ENCODE data around the gene TXNIP.

Gene TXNIP

DNA sequence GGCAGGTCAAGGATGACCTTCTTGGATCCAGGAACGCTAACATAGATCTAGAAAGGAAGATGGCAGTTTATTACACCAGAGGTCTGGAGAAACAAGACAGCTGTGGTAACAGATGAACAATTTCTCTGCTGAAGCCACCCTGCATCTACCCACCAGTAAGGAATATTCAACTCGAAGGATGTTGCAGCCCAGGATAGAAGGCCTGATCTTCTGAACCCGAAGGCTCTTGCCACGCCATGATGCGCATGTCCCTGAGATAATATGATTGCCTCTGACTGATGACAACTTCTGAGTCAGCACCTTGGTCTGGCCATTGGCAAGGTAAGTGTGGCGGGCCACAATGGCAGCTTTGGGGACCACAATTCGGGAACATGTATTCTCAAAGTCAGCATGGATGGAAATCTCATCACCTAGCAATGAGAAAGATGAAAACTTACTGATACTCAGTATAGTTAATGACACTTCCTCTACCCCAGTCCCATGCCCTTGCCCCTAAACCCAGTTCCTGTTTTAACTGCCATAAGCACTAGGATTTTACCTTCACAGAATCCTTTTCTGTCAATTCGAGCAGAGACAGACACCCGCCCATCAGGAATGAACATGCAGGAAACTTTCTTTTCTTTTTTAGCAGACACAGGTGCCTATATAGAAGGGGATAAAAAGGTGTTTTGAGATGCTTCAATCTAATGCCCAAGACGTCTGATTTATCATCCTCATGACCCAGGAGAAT is 1.8 kb downstream of the TXNIP start:
- FAIRE-seq (peak; percentile 61), DNase-seq (ENCODE audit: insufficient read length, low spot score) (no peak)
- TF ChIP-seq TAF1 (IDR thresholded peaks at IDR 0.05; ENCODE audit: low read depth, low read length), result no peak
- peak; percentile 33 for TF ChIP-seq POLR2A (IDR thresholded peaks at IDR 0.05; ENCODE audit: low read depth, low read length)
- peak; percentile 73 for TF ChIP-seq SPI1 (IDR thresholded peaks at IDR 0.05; ENCODE audit: low read depth, low read length)
- TF ChIP-seq POU2F2 (IDR thresholded peaks at IDR 0.05; ENCODE audit: low read depth, low read length), result no peak
- peak; percentile 49; the same call in 1 of the 2 replicates for TF ChIP-seq POLR2AphosphoS5 (IDR thresholded peaks at IDR 0.05; ENCODE audit: low read depth, low read length)
- TF ChIP-seq PAX5 (IDR thresholded peaks at IDR 0.05; ENCODE audit: insufficient read depth, low read length, severe bottlenecking), result no peak

DNA sequence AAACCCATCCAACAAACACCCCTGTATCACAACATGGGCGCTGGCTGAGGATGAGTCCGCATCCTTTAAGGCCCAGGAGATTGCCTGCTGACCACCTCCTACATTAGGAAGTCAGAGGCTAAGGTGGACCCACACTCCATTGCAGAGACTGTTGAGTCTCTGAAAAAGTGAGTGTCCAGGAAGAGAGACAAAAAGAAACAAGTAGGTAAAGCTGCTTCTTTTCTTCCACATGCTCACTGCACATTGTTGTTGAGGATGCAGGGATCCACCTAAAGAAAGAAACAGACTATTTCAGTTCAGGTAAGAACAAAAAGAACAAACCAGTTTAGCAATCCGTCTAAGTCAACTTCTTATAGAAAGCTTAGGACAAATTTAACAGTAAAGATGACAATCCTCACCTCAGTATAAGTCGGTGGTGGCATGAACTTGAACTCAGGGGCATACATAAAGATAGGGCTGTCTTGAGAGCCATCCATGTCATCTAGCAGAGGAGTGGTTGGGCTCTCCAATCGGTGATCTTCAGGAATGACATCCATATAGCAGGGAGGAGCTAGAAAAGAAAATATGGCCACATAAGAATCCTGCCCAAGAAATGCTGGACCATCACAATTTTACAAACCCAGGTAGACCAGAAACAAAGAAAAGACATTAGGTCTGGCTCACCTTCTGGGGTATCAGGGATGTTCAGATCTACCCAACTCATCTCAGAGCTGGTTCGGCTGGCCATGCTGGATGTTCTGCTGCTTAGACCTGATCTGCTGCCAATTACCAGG is 2.6 kb downstream of the TXNIP start:
- DNase-seq (ENCODE audit: insufficient read length, low spot score) (no peak), FAIRE-seq (no peak)
- 0 out of 2 replicates have a peak, but pooled peaks have one; percentile 25 for TF ChIP-seq TAF1 (IDR thresholded peaks at IDR 0.05; ENCODE audit: low read depth, low read length)
- peak; percentile 61; the same call in 1 of the 2 replicates for TF ChIP-seq POLR2AphosphoS5 (IDR thresholded peaks at IDR 0.05; ENCODE audit: low read depth, low read length)
- TF ChIP-seq SPI1 (IDR thresholded peaks at IDR 0.05; ENCODE audit: low read depth, low read length), result no peak

DNA sequence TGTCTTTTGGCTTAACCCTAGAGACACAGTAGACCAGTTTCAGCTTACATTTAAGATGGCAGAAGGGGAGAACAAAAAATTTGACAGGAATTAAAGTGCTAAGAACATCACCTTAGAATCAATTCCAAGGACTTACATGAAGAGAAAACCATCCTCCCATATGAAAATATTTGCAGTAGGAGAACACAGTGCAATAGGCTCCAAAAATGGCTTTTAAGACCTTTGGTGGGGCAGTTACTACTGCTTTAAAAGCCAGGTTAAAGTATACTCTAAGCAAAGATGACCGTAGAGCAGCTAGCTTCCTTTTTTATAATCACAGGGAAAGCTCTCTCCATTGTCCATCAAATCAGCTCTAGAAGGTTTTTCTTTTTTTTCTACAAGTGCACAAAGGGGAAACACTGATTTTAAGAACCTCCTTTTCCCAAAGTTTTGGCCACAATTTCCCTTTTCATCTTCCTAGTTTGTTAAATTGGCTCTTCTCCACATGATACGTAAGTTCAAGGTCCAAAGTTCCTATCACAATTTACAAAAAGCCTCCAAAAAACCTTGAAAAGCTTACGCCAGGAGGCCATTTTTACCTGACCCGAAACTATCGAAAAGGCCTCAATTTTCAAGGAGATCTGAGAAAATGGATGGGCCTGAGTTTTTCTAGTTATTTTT is 3.3 kb downstream of the TXNIP start:
- no peak for TF ChIP-seq SPI1 (IDR thresholded peaks at IDR 0.05; ENCODE audit: low read depth, low read length)
- no peak for TF ChIP-seq POLR2A (IDR thresholded peaks at IDR 0.05; ENCODE audit: low read depth, low read length)
- TF ChIP-seq TAF1 (IDR thresholded peaks at IDR 0.05; ENCODE audit: low read depth, low read length), result no peak
- TF ChIP-seq PAX5 (IDR thresholded peaks at IDR 0.05; ENCODE audit: insufficient read depth, low read length, severe bottlenecking), result no peak
- no peak for TF ChIP-seq POLR2AphosphoS5 (IDR thresholded peaks at IDR 0.05; ENCODE audit: low read depth, low read length)
- TF ChIP-seq POU2F2 (IDR thresholded peaks at IDR 0.05; ENCODE audit: low read depth, low read length), result no peak
- DNase-seq (ENCODE audit: insufficient read length, low spot score), result no peak
- no peak for FAIRE-seq

DNA sequence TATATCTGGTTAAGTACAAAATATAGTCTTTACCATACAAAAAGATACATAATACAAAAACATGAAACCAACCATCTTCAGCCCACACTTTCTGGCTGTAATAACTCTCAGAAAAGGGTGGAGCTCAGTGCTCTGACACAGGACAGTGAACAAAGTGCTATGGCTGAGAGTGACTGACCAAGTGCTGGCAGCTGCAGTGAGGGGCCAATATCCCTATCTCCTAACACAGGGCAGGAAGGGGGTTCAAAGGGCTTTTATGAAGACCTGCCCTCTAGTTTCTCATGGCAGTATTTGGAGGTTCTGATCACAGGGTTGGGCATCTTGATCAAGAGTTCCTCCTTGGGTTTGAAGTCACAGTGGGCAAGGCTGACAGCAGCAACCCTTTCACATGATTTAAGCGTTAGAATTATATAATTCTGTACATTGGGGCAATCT is 3.9 kb downstream of the TXNIP start:
- no peak for DNase-seq (ENCODE audit: insufficient read length, low spot score)
- FAIRE-seq, result no peak
- TF ChIP-seq POU2F2 (IDR thresholded peaks at IDR 0.05; ENCODE audit: low read depth, low read length) (no peak), POLR2AphosphoS5 (IDR thresholded peaks at IDR 0.05; ENCODE audit: low read depth, low read length) (peak; percentile 57), SPI1 (IDR thresholded peaks at IDR 0.05; ENCODE audit: low read depth, low read length) (no peak), POLR2A (IDR thresholded peaks at IDR 0.05; ENCODE audit: low read depth, low read length) (peak; percentile 72), PAX5 (IDR thresholded peaks at IDR 0.05; ENCODE audit: insufficient read depth, low read length, severe bottlenecking) (no peak), TAF1 (IDR thresholded peaks at IDR 0.05; ENCODE audit: low read depth, low read length) (no peak)

DNA sequence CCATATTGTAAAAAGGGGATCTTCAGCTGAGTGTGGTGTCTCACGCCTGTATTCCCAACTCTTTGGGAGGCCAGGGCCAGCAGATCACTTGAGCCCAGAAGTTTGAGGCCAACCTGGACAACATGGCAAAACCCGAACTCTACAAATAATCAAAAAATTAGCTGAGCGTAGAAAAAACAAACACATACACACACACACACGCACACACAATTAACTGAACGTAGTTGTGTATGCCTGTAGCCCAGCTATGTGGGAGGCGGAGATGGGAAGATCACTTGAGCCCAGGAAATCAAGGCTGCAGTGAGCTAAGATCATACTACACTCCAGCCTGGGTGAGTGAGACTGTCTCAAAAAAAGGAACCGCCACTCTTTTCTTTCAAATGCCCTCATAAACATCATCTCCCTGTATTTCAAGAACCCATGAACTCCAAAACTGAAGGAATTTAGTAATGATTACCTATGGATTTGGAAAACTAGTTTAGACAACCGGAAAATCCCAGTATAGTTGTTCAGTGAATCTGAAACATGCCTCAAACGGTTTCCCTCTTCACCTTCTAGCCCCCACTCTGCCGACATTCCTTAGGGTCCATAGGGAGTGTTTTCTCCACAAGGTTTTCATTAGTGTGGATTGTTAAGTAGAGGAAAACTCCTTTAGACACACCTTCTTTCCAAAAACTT is 4.5 kb downstream of the TXNIP start:
- no peak for FAIRE-seq
- DNase-seq (ENCODE audit: insufficient read length, low spot score), result no peak
- peak; percentile 99 for TF ChIP-seq POLR2AphosphoS5 (IDR thresholded peaks at IDR 0.05; ENCODE audit: low read depth, low read length)
- TF ChIP-seq SPI1 (IDR thresholded peaks at IDR 0.05; ENCODE audit: low read depth, low read length), result peak; percentile 21; the same call in 1 of the 2 replicates
- no peak for TF ChIP-seq TAF1 (IDR thresholded peaks at IDR 0.05; ENCODE audit: low read depth, low read length)
- no peak for TF ChIP-seq PAX5 (IDR thresholded peaks at IDR 0.05; ENCODE audit: insufficient read depth, low read length, severe bottlenecking)
- 0 out of 2 replicates have a peak, but pooled peaks have one; percentile 12 for TF ChIP-seq POU2F2 (IDR thresholded peaks at IDR 0.05; ENCODE audit: low read depth, low read length)
- TF ChIP-seq POLR2A (IDR thresholded peaks at IDR 0.05; ENCODE audit: low read depth, low read length), result peak; percentile 98

DNA sequence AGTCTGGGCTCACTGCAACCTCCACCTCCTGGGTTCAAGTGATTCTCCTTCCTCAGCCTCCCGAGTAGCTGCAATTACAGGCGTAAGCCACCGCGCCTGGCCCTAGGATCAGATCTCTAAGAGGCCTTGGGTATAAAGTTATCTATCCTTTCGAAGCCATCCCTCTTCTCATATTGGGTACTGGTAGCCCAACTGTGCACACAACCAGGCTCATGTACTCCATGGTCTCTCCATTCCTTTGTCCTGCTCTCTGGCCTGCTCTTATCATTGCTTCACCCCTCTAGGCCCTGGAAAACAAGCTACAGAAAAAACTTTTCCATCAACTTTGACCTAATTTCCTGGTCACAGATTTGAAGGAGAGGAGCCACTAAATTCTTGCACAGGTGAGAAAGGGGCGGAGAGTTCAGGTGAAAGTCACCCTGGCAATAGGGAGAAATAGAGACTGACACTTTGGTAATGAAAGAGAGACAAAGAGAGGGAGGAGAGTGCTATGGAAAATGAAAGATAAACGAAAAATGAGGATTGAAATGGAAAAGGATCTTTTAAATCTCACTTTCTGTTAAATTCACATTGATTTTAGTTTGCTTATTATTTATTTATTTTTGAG is 6.0 kb downstream of the TXNIP start:
- DNase-seq (ENCODE audit: insufficient read length, low spot score) (no peak), FAIRE-seq (no peak)
- TF ChIP-seq TAF1 (IDR thresholded peaks at IDR 0.05; ENCODE audit: low read depth, low read length) (no peak), POLR2A (IDR thresholded peaks at IDR 0.05; ENCODE audit: low read depth, low read length) (peak; percentile 25; the same call in 1 of the 2 replicates), PAX5 (IDR thresholded peaks at IDR 0.05; ENCODE audit: insufficient read depth, low read length, severe bottlenecking) (no peak), POLR2AphosphoS5 (IDR thresholded peaks at IDR 0.05; ENCODE audit: low read depth, low read length) (0 out of 2 replicates have a peak, but pooled peaks have one; percentile 38)

DNA sequence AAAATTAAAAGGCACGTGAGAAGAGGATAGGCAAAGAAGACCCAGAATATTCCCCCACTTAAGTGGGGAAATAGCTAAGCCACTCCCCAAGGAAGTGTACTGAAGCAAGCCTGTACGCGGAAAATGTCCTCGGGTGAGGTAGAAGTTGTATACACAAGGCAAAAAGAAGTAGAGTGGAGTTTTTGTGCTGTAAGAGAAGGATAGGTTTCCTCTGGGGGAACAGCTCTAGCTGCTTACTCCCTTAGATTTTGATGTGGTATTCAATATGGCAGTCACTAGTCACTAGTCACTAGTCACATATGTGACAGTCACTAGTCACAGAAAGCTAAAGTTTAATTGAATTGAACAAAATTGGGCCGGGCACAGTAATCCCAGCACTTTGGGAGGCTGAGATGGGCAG is 7.6 kb downstream of the TXNIP start:
- FAIRE-seq (no peak), DNase-seq (ENCODE audit: insufficient read length, low spot score) (no peak)
- TF ChIP-seq SPI1 (IDR thresholded peaks at IDR 0.05; ENCODE audit: low read depth, low read length) (no peak), POU2F2 (IDR thresholded peaks at IDR 0.05; ENCODE audit: low read depth, low read length) (no peak), POLR2AphosphoS5 (IDR thresholded peaks at IDR 0.05; ENCODE audit: low read depth, low read length) (no peak), TAF1 (IDR thresholded peaks at IDR 0.05; ENCODE audit: low read depth, low read length) (no peak), POLR2A (IDR thresholded peaks at IDR 0.05; ENCODE audit: low read depth, low read length) (no peak), PAX5 (IDR thresholded peaks at IDR 0.05; ENCODE audit: insufficient read depth, low read length, severe bottlenecking) (no peak)

DNA sequence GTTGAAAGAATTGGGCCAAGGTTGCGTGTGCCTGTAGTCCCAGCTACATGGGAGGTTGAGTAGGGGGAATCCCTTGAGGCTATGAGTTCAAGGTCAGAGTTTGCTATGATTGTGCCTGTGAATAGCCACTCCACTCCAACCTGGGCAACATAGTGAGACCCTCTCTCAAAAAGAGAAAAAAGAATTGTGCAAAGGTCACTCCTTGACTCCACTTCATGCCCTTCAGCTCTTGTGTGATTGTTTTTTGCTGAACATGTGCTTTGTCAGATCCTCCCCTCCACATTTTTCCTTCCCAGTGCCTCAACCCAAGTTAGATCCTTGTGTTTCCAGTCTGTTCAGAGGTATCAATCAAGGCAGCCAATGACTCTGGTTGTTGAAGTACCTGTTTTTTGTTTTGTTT is 8.5 kb downstream of the TXNIP start:
- TF ChIP-seq POU2F2 (IDR thresholded peaks at IDR 0.05; ENCODE audit: low read depth, low read length) (no peak), TAF1 (IDR thresholded peaks at IDR 0.05; ENCODE audit: low read depth, low read length) (no peak), POLR2AphosphoS5 (IDR thresholded peaks at IDR 0.05; ENCODE audit: low read depth, low read length) (no peak), POLR2A (IDR thresholded peaks at IDR 0.05; ENCODE audit: low read depth, low read length) (no peak), PAX5 (IDR thresholded peaks at IDR 0.05; ENCODE audit: insufficient read depth, low read length, severe bottlenecking) (no peak), SPI1 (IDR thresholded peaks at IDR 0.05; ENCODE audit: low read depth, low read length) (no peak)
- no peak for DNase-seq (ENCODE audit: insufficient read length, low spot score)
- no peak for FAIRE-seq
